GM12873 (cell line): Measurements from ENCODE around the gene PKD2.

Source experiments
- TF ChIP-seq, protein P1 (sequence below): IDR thresholded peaks from 2 replicates; pipeline ENCODE4 v1.5.1; 2012; ENCODE audit warnings: low read depth, mild to moderate bottlenecking, moderate library complexity, low read length, control low read depth; ENCODE audit not compliant: insufficient read depth; ENCODE audit errors: missing control alignments

Gene PKD2

DNA sequence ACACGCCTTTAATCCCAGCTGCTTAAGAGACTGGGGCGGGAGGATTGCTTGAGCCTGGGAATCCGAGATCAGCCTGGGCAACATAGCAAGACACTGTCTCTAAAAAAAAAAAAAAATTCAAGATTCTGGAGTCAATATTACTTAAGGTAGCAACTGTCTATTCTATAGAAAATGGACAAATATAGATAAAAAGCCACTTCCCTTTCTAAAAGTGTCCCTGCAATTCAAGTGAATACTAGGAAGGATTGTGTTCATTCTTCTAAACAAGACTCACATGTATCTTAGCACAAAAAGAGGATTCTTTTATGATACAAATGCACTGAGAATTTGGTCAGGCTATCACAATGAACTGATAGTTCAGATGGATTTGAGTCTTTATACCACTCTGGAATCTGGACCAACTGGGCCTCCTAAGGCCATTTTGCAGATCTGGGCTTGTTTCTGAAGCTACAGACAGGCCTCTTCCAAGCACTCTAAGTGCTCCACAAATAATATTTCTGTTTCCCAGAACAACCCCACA is 7.0 kb downstream of the PKD2 start:
- TF ChIP-seq, protein P1, sequence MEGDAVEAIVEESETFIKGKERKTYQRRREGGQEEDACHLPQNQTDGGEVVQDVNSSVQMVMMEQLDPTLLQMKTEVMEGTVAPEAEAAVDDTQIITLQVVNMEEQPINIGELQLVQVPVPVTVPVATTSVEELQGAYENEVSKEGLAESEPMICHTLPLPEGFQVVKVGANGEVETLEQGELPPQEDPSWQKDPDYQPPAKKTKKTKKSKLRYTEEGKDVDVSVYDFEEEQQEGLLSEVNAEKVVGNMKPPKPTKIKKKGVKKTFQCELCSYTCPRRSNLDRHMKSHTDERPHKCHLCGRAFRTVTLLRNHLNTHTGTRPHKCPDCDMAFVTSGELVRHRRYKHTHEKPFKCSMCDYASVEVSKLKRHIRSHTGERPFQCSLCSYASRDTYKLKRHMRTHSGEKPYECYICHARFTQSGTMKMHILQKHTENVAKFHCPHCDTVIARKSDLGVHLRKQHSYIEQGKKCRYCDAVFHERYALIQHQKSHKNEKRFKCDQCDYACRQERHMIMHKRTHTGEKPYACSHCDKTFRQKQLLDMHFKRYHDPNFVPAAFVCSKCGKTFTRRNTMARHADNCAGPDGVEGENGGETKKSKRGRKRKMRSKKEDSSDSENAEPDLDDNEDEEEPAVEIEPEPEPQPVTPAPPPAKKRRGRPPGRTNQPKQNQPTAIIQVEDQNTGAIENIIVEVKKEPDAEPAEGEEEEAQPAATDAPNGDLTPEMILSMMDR = no peak

GRCh38 chr4:88015659-88016295 is 8.3 kb downstream of the PKD2 start:
- TF ChIP-seq, protein P1 = no peak

DNA sequence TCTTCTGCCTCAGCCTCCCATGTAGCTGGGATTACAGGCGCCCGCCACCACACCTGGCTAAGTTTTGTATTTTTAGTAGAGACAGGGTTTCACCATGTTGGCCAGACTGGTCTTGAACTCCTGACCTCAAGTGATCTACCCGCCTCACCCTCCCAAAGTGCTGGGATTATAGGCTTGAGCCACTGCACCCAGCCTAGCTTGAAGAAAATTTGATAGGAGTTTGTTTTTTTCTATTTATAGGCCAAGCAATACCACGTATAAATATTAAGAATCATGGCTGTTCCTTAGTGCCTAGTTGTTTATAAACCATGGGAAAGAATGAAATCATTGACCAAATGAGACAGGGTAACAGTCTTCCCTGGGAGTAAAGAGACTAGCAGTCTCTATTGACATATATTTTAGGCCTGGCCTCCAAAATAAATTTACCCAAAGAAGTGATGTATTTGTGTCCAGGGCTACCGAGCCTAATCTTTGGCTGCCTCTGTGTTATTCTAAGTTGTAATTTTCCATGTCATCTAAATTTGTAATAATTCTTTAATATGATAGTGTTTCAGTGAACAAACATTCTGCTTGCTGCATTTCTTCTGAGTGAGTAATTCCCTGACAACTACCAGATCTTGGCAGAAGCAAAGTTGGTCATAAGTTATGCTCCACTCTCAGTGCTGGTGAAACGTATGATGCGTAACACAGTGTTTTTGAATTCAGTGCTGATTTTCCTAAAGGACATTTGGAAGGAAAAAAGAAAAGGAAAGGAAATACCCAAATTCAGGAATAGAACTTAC is 10.3 kb downstream of the PKD2 start:
- TF ChIP-seq, protein P1 = no peak

DNA sequence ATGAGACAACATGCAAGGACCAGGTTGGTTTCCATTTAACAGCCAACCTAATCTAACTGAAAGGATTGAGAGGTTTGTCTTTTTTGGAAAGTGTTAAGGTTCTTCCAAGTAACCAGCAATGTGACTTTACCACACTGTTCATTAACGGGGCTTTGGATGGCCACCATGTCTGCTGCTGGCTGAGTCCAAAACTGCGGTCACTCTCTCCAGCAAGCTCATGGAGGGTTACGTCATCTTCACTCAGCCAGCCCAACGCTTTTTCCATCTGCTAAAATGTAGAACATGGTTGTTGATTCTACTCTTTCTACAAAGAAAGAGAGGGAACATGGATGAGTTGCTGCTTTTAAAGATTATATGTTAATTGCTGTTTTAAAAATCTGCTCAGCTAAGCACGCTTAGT is 11.0 kb downstream of the PKD2 start:
- TF ChIP-seq, protein P1 = no peak

- TF ChIP-seq, protein P1 = no peak
These were observed 14.4 kb downstream of the PKD2 start for GRCh38 chr4:88021824-88022223.

- TF ChIP-seq, protein P1 = no peak
These were observed 14.9 kb downstream of the PKD2 start for GRCh38 chr4:88022289-88022688.

- TF ChIP-seq, protein P1 = no peak
These were observed 20.5 kb downstream of the PKD2 start for GRCh38 chr4:88027611-88028608.
